Mucosa of descending colon (tissue), 3 donors: Measurements from ENCODE around the gene CLEC9A. TPM values are rescaled to one million over a fixed set of nuclear protein-coding genes. Genes with fewer than 3 reads are reported as not detected.

Experiments
- ATAC-seq: fragments of 200-7000 bp; cut with Tn5 transposase; one replicate; pipeline ENCODE4 v1.9.1; 2020; ENCODE audit warnings: mild to moderate bottlenecking, moderate library complexity
- DNase-seq, 3 donors: peaks; one replicate each; pipeline ENCODE4 v3.0.0-alpha.2; 2020
- H3K36me3 ChIP-seq: fragments of 200-600 bp; one replicate; pipeline ENCODE4 v1.8.0; 2021; ENCODE audit warnings: low read depth, mild to moderate bottlenecking
- H3K4me1 ChIP-seq: fragments of 200-600 bp; one replicate; pipeline ENCODE4 v1.8.0; 2021; ENCODE audit warnings: low read depth, mild to moderate bottlenecking
- H3K4me3 ChIP-seq: fragments of 200-600 bp; one replicate; pipeline ENCODE4 v1.8.0; 2021; ENCODE audit warnings: mild to moderate bottlenecking
- H3K9me3 ChIP-seq: fragments of 200-600 bp; one replicate; pipeline ENCODE4 v1.8.0; 2021; ENCODE audit warnings: mild to moderate bottlenecking
- CTCF ChIP-seq: fragments of 200-600 bp; IDR thresholded peaks from one replicate; pipeline ENCODE4 v1.8.0; 2022; ENCODE audit warnings: antibody characterized with exemption, mild to moderate bottlenecking
- intact Hi-C, 2 donors: fragments of 100-400 bp; cut with DNase I in 1 of 2; cut with micrococcal nuclease in 1 of 2; formaldehyde crosslinking; loops; one replicate each; pipeline versions ENCODE4 v1.11.0 to v1.11.1; 2022; cut with DNase I, micrococcal nuclease
- total RNA-seq, 3 donors: library from RNA; stranded (reverse); fragmentation: NEBNext Ultra II Directional in 2 of 3; extraction: Animal tissue kit (Norgen Biotek cat#: 25700) in 2 of 3; gene quantifications; one replicate each; pipeline versions ENCODE4 v1.2.1 to v1.2.4, GENCODE V29; 2021 to 2023
- donor health status: DM: no; HTN: no; CAD: no; lungs with moderate emphysema.
- donor health status: DM: no; HTN: no; CAD: no.
- donor health status: DM: no; HTN: yes; CAD: no.

CLEC9A gene
- total RNA-seq, 3 donors from 2014 or later, result 0.39 to 0.47 TPM; not detected in 1

- no peak within 1 kb of the TSS for H3K4me3 ChIP-seq
- H3K9me3 ChIP-seq, result no peaks in the 10 kb centered on the region
- ATAC-seq (no peak), DNase-seq (no peak)
- H3K4me1 ChIP-seq, result no peaks in the 10 kb centered on the region
- H3K36me3 ChIP-seq, result no peaks in the 10 kb centered on the region
- no peak for TF ChIP-seq CTCF
- intact Hi-C loops, result no loop called here
Measured at GRCh38 chr12:10098791-10099190, 68.3 kb downstream of the CLEC9A start, which contains the start of gene CLEC1A. CLEC1A (minus strand) TSS chr12:10098985; CDS start chr12:10098922, 63 bp downstream.

GRCh38 chr12:10101042-10101579 lies 70.6 kb downstream of the CLEC9A start:
- no peak overlapping the region for H3K4me3 ChIP-seq
- no peak for TF ChIP-seq CTCF
- intact Hi-C loops, result no loop called here

DNA sequence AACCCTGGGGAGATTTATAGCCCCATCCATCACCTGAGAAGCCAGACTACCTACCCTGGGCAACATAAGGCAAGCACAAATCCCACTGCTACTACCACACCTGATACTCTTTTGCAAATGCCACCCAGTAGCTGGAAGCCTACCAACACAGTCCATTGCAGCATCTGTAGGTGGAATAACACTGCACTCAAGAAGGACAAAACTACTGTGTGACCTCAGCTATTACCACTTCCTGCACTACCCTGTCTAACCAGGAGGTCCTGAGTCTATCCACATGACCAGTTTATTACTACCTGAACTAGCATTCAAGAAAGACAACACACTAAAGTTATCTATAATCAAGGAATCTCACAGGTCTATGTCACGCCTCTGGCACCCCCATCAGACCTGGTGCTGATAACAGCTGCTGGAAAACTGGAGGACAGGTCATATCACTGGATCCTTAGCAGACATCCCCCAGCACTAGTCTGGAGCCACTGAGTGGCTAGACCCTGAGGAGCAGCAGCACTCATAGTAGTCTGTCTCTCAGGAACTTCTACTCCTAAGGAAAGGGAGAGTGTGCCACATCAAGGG lies 71.3 kb downstream of the CLEC9A start:
- H3K36me3 ChIP-seq, result no peaks in the 10 kb centered on the region
- ATAC-seq (no peak), DNase-seq (no peak)
- H3K4me3 ChIP-seq, result no peak overlapping the region
- H3K4me1 ChIP-seq, result no peaks in the 10 kb centered on the region
- intact Hi-C loops, result no loop called here
- H3K9me3 ChIP-seq, result no peaks in the 10 kb centered on the region
- TF ChIP-seq CTCF, result no peak

More at GRCh38 chr12:10101042-10101579, 70.6 kb downstream of the CLEC9A start:
- Histone ChIP-seq H3K9me3 (no peaks in the 10 kb centered on the region), H3K4me1 (no peaks in the 10 kb centered on the region), H3K36me3 (no peaks in the 10 kb centered on the region)
- DNase-seq, result no peak
- ATAC-seq, result no peak

DNA sequence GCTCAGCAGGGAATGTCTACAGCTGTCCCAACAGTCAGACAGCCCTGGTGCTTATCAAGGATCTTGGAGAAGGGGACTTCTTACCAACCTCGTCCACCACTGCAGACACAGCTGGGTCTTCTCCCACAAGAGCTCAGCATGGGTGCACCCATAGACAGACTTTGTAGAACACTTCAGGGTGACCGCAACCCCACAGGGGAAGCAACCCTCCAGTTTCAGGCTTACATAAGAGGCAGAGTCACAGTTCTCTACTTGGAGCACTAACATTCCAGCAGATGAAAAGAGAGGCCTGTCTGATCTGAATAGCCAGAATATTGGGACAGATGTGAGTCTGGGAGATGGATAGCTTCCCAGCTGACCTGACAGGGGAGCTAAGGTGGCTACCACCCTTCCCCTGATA lies 71.8 kb downstream of the CLEC9A start:
- intact Hi-C loops, result no loop called here
- DNase-seq (peak in 1 of 3 donors; percentile 10), ATAC-seq (peak; percentile 36)
- no peak for TF ChIP-seq CTCF
- no peak overlapping the region for H3K4me3 ChIP-seq
- no peaks in the 10 kb centered on the region for H3K36me3 ChIP-seq
- H3K4me1 ChIP-seq, result no peaks in the 10 kb centered on the region
- no peaks in the 10 kb centered on the region for H3K9me3 ChIP-seq

GRCh38 chr12:10110256-10110844 lies 79.9 kb downstream of the CLEC9A start:
- Histone ChIP-seq H3K36me3 (no peaks in the 10 kb centered on the region), H3K4me3 (no peak overlapping the region), H3K9me3 (no peaks in the 10 kb centered on the region), H3K4me1 (no peaks in the 10 kb centered on the region)
- DNase-seq (no peak), ATAC-seq (no peak)
- intact Hi-C loops, result no loop called here
- TF ChIP-seq CTCF, result no peak
